ENCODE measurements around the gene ZC3H4. TPM values are rescaled to one million over a fixed set of nuclear protein-coding genes. Genes with fewer than 3 reads are reported as not detected.
"Not testable (repeated sequence)": the region's sequence is repeated elsewhere in the genome, so short reads cannot be mapped to it uniquely, and the experiment has no call there.

ZC3H4 gene
- total RNA-seq, 4 donors from 2014 or later: 13.1 to 20.9 (median 18.0) TPM

GRCh38 chr19:47144630-47145029, 31.1 kb upstream of the ZC3H4 start:
- no peak for ATAC-seq (ENCODE audit: low FRiP score)
- no peak for DNase-seq (ENCODE audit: low spot score)
- TF ChIP-seq CTCF (IDR thresholded peaks at IDR 0.05): no peak

- ATAC-seq (ENCODE audit: low FRiP score) (no peak), DNase-seq (ENCODE audit: low spot score) (no peak)
- TF ChIP-seq CTCF (IDR thresholded peaks at IDR 0.05): no peak
Measured at GRCh38 chr19:47143322-47144073, 29.9 kb upstream of the ZC3H4 start.

- no peak for TF ChIP-seq CTCF (IDR thresholded peaks at IDR 0.05)
- no peak for ATAC-seq (ENCODE audit: low FRiP score)
Measured at GRCh38 chr19:47142779-47143178, 29.2 kb upstream of the ZC3H4 start.

GRCh38 chr19:47141695-47142094, 28.1 kb upstream of the ZC3H4 start:
- DNase-seq (ENCODE audit: low spot score) (no peak), ATAC-seq (ENCODE audit: low FRiP score) (no peak)
- no peak for TF ChIP-seq CTCF (IDR thresholded peaks at IDR 0.05)

More at GRCh38 chr19:47142779-47143178, 29.2 kb upstream of the ZC3H4 start:
- DNase-seq (ENCODE audit: low spot score): no peak

GRCh38 chr19:47141252-47141651, 27.7 kb upstream of the ZC3H4 start:
- not testable (repeated sequence) for DNase-seq (ENCODE audit: low spot score)
- peak; percentile 66 for ATAC-seq (ENCODE audit: low FRiP score)

GRCh38 chr19:47135156-47135555, 21.6 kb upstream of the ZC3H4 start:
- ATAC-seq (ENCODE audit: low FRiP score): no peak
- TF ChIP-seq CTCF (IDR thresholded peaks at IDR 0.05): no peak
- no peak for DNase-seq (ENCODE audit: low spot score)

GRCh38 chr19:47134545-47134944, 21.0 kb upstream of the ZC3H4 start:
- no peak for ATAC-seq (ENCODE audit: low FRiP score)
- TF ChIP-seq CTCF (IDR thresholded peaks at IDR 0.05): no peak
- DNase-seq (ENCODE audit: low spot score): no peak

Measured in omental fat pad (tissue), 4 donors.